K562 (cell line): Measurements from ENCODE around the gene MPND. TPM values are rescaled to one million over a fixed set of nuclear protein-coding genes. Genes with fewer than 3 reads are reported as not detected.
A peak's percentile ranks its signal among the peaks of the same experiment; 100 is the strongest.

ENCODE experiments used
- BCL6 ChIP-seq: fragments of 250-450 bp; sonication (Bioruptor Pico); IDR thresholded peaks from 2 replicates; pipeline ENCODE4 v1.4.0; 2020
- CLOCK ChIP-seq: fragments of 250-450 bp; sonication (Bioruptor Pico); IDR thresholded peaks from 2 replicates; pipeline ENCODE4 v1.4.0; 2020; ENCODE audit warnings: mild to moderate bottlenecking, moderate library complexity, borderline replicate concordance
- CTBP1 ChIP-seq: fragments of 450-650 bp; IDR thresholded peaks from 2 replicates; pipeline ENCODE4 v1.6.1; 2016; ENCODE audit warnings: borderline replicate concordance
- CXXC5 ChIP-seq: fragments of 250-450 bp; sonication (Bioruptor Pico); IDR thresholded peaks from 2 replicates; pipeline ENCODE4 v1.8.0; 2022; ENCODE audit warnings: inconsistent platforms, mild to moderate bottlenecking, moderate library complexity
- HNRNPUL1 ChIP-seq: fragments of 200-400 bp; formaldehyde crosslinking; IDR thresholded peaks from 2 replicates; pipeline ENCODE4 v1.6.1; 2017; ENCODE audit warnings: low read length
- KLF10 ChIP-seq: fragments of 250-450 bp; sonication (Bioruptor Pico); IDR thresholded peaks from 2 replicates; pipeline ENCODE4 v1.6.1; 2021; ENCODE audit warnings: matching md5 sums
- MXD1 ChIP-seq: fragments of 250-450 bp; sonication (Bioruptor Pico); IDR thresholded peaks from 2 replicates; pipeline ENCODE4 v1.8.0; 2021; ENCODE audit warnings: borderline replicate concordance, mild to moderate bottlenecking, moderate library complexity; ENCODE audit not compliant: poor library complexity, severe bottlenecking
- POU5F1 ChIP-seq: fragments of 150-350 bp; IDR thresholded peaks from 2 replicates; pipeline ENCODE4 v1.6.1; 2014; ENCODE audit warnings: borderline replicate concordance, low read length, low read depth, mild to moderate bottlenecking; ENCODE audit not compliant: partially characterized antibody
- RBM25 ChIP-seq: fragments of 200-400 bp; formaldehyde crosslinking; IDR thresholded peaks from 2 replicates; pipeline ENCODE4 v1.6.1; 2018; ENCODE audit warnings: low read length, low read depth, moderate library complexity; ENCODE audit not compliant: severe bottlenecking
- RNF219 ChIP-seq: fragments of 250-450 bp; sonication (Bioruptor Pico); IDR thresholded peaks from 2 replicates; pipeline ENCODE4 v1.5.0; 2022; ENCODE audit warnings: mild to moderate bottlenecking
- TAF1 ChIP-seq: IDR thresholded peaks from 2 replicates; pipeline ENCODE4 v1.6.1; 2011; ENCODE audit warnings: mild to moderate bottlenecking, low read length, moderate library complexity; ENCODE audit not compliant: insufficient read depth, control insufficient read depth, severe bottlenecking; ENCODE audit errors: extremely low read depth
- TAF15 ChIP-seq: fragments of 200-400 bp; formaldehyde crosslinking; IDR thresholded peaks from 2 replicates; pipeline ENCODE4 v1.6.1; 2017; ENCODE audit warnings: mild to moderate bottlenecking, low read depth, low read length, moderate library complexity
- TCF7 ChIP-seq: sonication (generic); IDR thresholded peaks from 2 replicates; pipeline ENCODE4 v1.6.1; 2016; ENCODE audit warnings: antibody characterized with exemption, borderline replicate concordance
- TFAM ChIP-seq: fragments of 250-450 bp; sonication (Bioruptor Pico); conservative IDR thresholded peaks from 2 replicates; pipeline ENCODE4 v1.5.0; 2021; ENCODE audit warnings: mild to moderate bottlenecking, moderate library complexity
- THAP7 ChIP-seq: fragments of 250-450 bp; sonication (Bioruptor Pico); IDR thresholded peaks from 2 replicates; pipeline ENCODE4 v1.5.0; 2021
- TOE1 ChIP-seq, 2 experiments: fragments of 450-650 bp in 1 of 2; sonication (generic) in 1 of 2; formaldehyde crosslinking in 1 of 2; IDR thresholded peaks; 2 replicates each; pipeline versions ENCODE4 v1.7.1 to v1.8.0; 2016 to 2022; ENCODE audit warnings: borderline replicate concordance in 2 of 2, mild to moderate bottlenecking in 2 of 2, antibody characterized with exemption in 1 of 2, inconsistent platforms in 1 of 2, low read depth in 1 of 2, missing genetic modification reagents in 1 of 2, moderate library complexity in 1 of 2
- ZBTB1 ChIP-seq: sonication (generic); formaldehyde crosslinking; IDR thresholded peaks from 2 replicates; pipeline ENCODE4 v1.8.1; 2023; ENCODE audit warnings: missing genetic modification reagents, low read depth, mild to moderate bottlenecking, borderline replicate concordance
- ZC3H8 ChIP-seq: fragments of 450-650 bp; IDR thresholded peaks from 2 replicates; pipeline ENCODE4 v1.6.1; 2017
- ZNF165 ChIP-seq: fragments of 250-450 bp; sonication (Bioruptor Pico); IDR thresholded peaks from 2 replicates; pipeline ENCODE4 v1.4.0; 2020; ENCODE audit warnings: borderline replicate concordance
- ZNF354B ChIP-seq: fragments of 250-450 bp; sonication (Bioruptor Pico); IDR thresholded peaks from 2 replicates; pipeline ENCODE4 v1.4.0; 2020
- ZNF431 ChIP-seq: sonication (generic); formaldehyde crosslinking; IDR thresholded peaks from 2 replicates; pipeline ENCODE4 v1.8.0; 2022; ENCODE audit warnings: mild to moderate bottlenecking, missing genetic modification reagents
- ZNF644 ChIP-seq: fragments of 200-800 bp; sonication (Bioruptor generic); IDR thresholded peaks from 2 replicates; pipeline ENCODE4 v1.6.1; 2016; ENCODE audit warnings: low read depth, missing genetic modification characterization, missing compliant biosample characterization
- polyA plus RNA-seq, 8 experiments: library from polyadenylated mRNA; depleted of rRNA in 4 of 8; stranded (reverse) in 5 of 8; unstranded in 3 of 8; fragments of >200 nt; fragmentation: Nextera tagmentation in 2 of 8; fragmentation: Illumina TruSeq in 1 of 8; extraction: Ambion mirVana in 2 of 8; extraction: Trizol in 1 of 8; gene quantifications; 2 replicates each; pipeline versions ENCODE4 v1.2.1 to v1.2.3, GENCODE V29; 2011 to 2014; ENCODE audit warnings: inconsistent platforms in 1 of 8, missing spikeins in 1 of 8
- total RNA-seq, 7 experiments: library from RNA; depleted of rRNA in 6 of 7; stranded (reverse); fragments of >200 nt in 6 of 7; fragmentation: Illumina TruSeq in 2 of 7; extraction: Trizol in 2 of 7; gene quantifications; 2 replicates each; pipeline versions ENCODE4 v1.2.1 to v1.2.3, GENCODE V29; 2011 to 2021; ENCODE audit warnings: low replicate concordance in 1 of 7

MPND gene
- total and polyA plus RNA-seq, 9 of the 15 experiments (the other 6 are each of a cell fraction or from before 2014, with no cell fraction given), result 0.25 to 14.0 (median 3.9) TPM

- TF ChIP-seq CLOCK (CRISPR knock-in tag) (no peak), ZC3H8 (no peak), ZNF431 (CRISPR knock-in tag) (peak; percentile 70), RBM25 (no peak), BCL6 (CRISPR knock-in tag) (no peak), TOE1 (IDR thresholded peaks at IDR 0.05; ENCODE audit: borderline replicate concordance) (peak; percentile 34; the same call in 1 of the 2 replicates), TOE1 (CRISPR knock-in tag; IDR thresholded peaks at IDR 0.05; ENCODE audit: borderline replicate concordance, low read depth) (no peak), TAF1 (peak; percentile 79), ZNF354B (CRISPR knock-in tag) (no peak), TAF15 (no peak), CXXC5 (CRISPR knock-in tag) (peak; percentile 73), HNRNPUL1 (no peak), TCF7 (no peak), TFAM (CRISPR knock-in tag) (no peak), ZNF644 (tag) (peak; percentile 97), POU5F1 (no peak), KLF10 (CRISPR knock-in tag) (no peak), MXD1 (no peak), ZNF165 (CRISPR knock-in tag) (no peak), ZBTB1 (CRISPR knock-in tag) (no peak; the same call in 1 of the 2 replicates), THAP7 (CRISPR knock-in tag) (peak; percentile 71; the same call in 1 of the 2 replicates), CTBP1 (0 out of 2 replicates have a peak, but pooled peaks have one; percentile 56), RNF219 (CRISPR knock-in tag) (no peak)
These were observed 57.0 kb downstream of the MPND start, which contains the start of gene SH3GL1 (continued) for GRCh38 chr19:4400135-4400936.
